GM10266 (cell line): ENCODE measurements around the gene ATPAF2.

Experiments used
- DNase-seq: peaks from one replicate; pipeline ENCODE4 v3.0.0; 2012; ENCODE audit errors: extremely low spot score
- CTCF ChIP-seq: IDR thresholded peaks from 2 replicates; pipeline ENCODE4 v1.5.1; 2012; ENCODE audit warnings: mild to moderate bottlenecking, low read depth; ENCODE audit not compliant: control insufficient read depth, insufficient read depth; ENCODE audit errors: missing control alignments

Gene ATPAF2

GRCh38 chr17:18071751-18072150, 32.8 kb upstream of the ATPAF2 start:
- no peak for TF ChIP-seq CTCF

GRCh38 chr17:18070861-18071340, 31.9 kb upstream of the ATPAF2 start:
- peak; percentile 39 for DNase-seq

More at GRCh38 chr17:18071751-18072150, 32.8 kb upstream of the ATPAF2 start:
- no peak for DNase-seq

GRCh38 chr17:18069101-18069500, 30.1 kb upstream of the ATPAF2 start:
- no peak for DNase-seq
- TF ChIP-seq CTCF, result no peak

More at GRCh38 chr17:18070861-18071340, 31.9 kb upstream of the ATPAF2 start:
- no peak for TF ChIP-seq CTCF

GRCh38 chr17:18066866-18067265, 27.9 kb upstream of the ATPAF2 start:
- TF ChIP-seq CTCF, result no peak
- DNase-seq, result no peak

- no peak for TF ChIP-seq CTCF
- no peak for DNase-seq
Measured at GRCh38 chr17:18065546-18065945, 26.6 kb upstream of the ATPAF2 start.

GRCh38 chr17:18064053-18064452, 25.1 kb upstream of the ATPAF2 start:
- no peak for DNase-seq
- TF ChIP-seq CTCF, result no peak

- no peak for DNase-seq
- no peak for TF ChIP-seq CTCF
Measured at GRCh38 chr17:18059283-18059682, 20.3 kb upstream of the ATPAF2 start.
